A549 (cell line): Measurements from ENCODE around the gene RPTOR. TPM values are rescaled to one million over a fixed set of nuclear protein-coding genes. Genes with fewer than 3 reads are reported as not detected.

Source experiments
- ATAC-seq, 2 experiments: fragments of 200-7000 bp in 1 of 2; fragments of >200 bp in 1 of 2; cut with Nextera tagmentation in 1 of 2; cut with Tn5 transposase in 1 of 2; 3 replicates each; pipeline versions ENCODE4 v1.8.0 to v1.9.1; 2018 to 2020; ENCODE audit warnings: mild to moderate bottlenecking in 1 of 2, moderate library complexity in 1 of 2
- CTCF ChIA-PET: fragments of 300-600 bp; sonication (Branson Sonifier 250); formaldehyde crosslinking; extraction: SDS; loops from one replicate; lab custom pipeline; 2021; ENCODE audit warnings: antibody characterized with exemption, inconsistent platforms; lab: Yijun Ruan, JAX
- POLR2A ChIA-PET: fragments of 350-600 bp; formaldehyde crosslinking; extraction: SDS; loops from one replicate; lab custom pipeline; 2021; ENCODE audit warnings: antibody characterized with exemption, inconsistent platforms; lab: Yijun Ruan, JAX
- DNase-seq, 2 experiments: peaks; one replicate each; pipeline versions ENCODE4 v3.0.0 to v3.0.0-alpha.2; 2011 to 2016; ENCODE audit warnings: low read depth in 1 of 2, low spot score in 1 of 2
- FAIRE-seq: peaks from 2 replicates; lab custom pipeline; 2011; peaks lifted over from hg19 to GRCh38; lab: Jason Lieb, UNC
- H3K27ac ChIP-seq, 2 experiments: fragments of >200 bp; sonication (Bioruptor Twin); formaldehyde crosslinking; 3 replicates each; pipeline ENCODE4 v1.5.1; 2016 to 2017
- H3K4me1 ChIP-seq: fragments of >200 bp; sonication (Bioruptor Twin); formaldehyde crosslinking; 3 replicates; pipeline ENCODE4 v1.6.1; 2016
- H3K4me2 ChIP-seq: fragments of >200 bp; sonication (Bioruptor Twin); formaldehyde crosslinking; 3 replicates; pipeline ENCODE4 v1.6.1; 2016
- H3K4me3 ChIP-seq: fragments of >200 bp; sonication (Bioruptor Twin); formaldehyde crosslinking; 3 replicates; pipeline ENCODE4 v1.5.1; 2016
- H3K9me3 ChIP-seq: fragments of >200 bp; sonication (Bioruptor Twin); formaldehyde crosslinking; 3 replicates; pipeline ENCODE4 v1.6.1; 2016
- BHLHE40 ChIP-seq: IDR thresholded peaks from 2 replicates; pipeline ENCODE4 v1.6.1; 2012; ENCODE audit warnings: low read depth, low read length, inconsistent platforms
- CBX2 ChIP-seq: fragments of 200-600 bp; sonication (generic); IDR thresholded peaks from 2 replicates; pipeline ENCODE4 v1.6.1; 2016; ENCODE audit warnings: low read depth, mild to moderate bottlenecking, borderline replicate concordance
- CHD4 ChIP-seq: fragments of 200-600 bp; sonication (generic); IDR thresholded peaks from 2 replicates; pipeline ENCODE4 v1.6.1; 2016; ENCODE audit warnings: antibody characterized with exemption, mild to moderate bottlenecking, borderline replicate concordance
- EP300 ChIP-seq, 2 experiments: fragments of >200 bp; sonication (Bioruptor Twin); formaldehyde crosslinking; IDR thresholded peaks; 2 replicates in 1 of 2; 3 replicates in 1 of 2; pipeline ENCODE4 v1.6.1; 2016 to 2017
- FOXS1 ChIP-seq: fragments of 250-450 bp; sonication (Bioruptor Pico); IDR thresholded peaks from 2 replicates; pipeline ENCODE4 v1.5.0; 2020; ENCODE audit warnings: mild to moderate bottlenecking, moderate library complexity
- HDAC2 ChIP-seq: fragments of 200-600 bp; sonication (generic); IDR thresholded peaks from 2 replicates; pipeline ENCODE4 v1.6.1; 2016
- HOXA7 ChIP-seq: fragments of 250-450 bp; sonication (Bioruptor Pico); IDR thresholded peaks from 2 replicates; pipeline ENCODE4 v1.5.0; 2020; ENCODE audit warnings: mild to moderate bottlenecking, moderate library complexity
- JUNB ChIP-seq: fragments of >200 bp; sonication (Bioruptor Twin); formaldehyde crosslinking; IDR thresholded peaks from 2 replicates; pipeline ENCODE4 v1.6.1; 2016
- KDM5A ChIP-seq: fragments of 200-600 bp; sonication (generic); IDR thresholded peaks from 2 replicates; pipeline ENCODE4 v1.6.1; 2016; ENCODE audit warnings: antibody characterized with exemption, mild to moderate bottlenecking
- POLR2AphosphoS2 ChIP-seq: conservative IDR thresholded peaks from 2 replicates; pipeline ENCODE4 v1.6.1; 2012; ENCODE audit warnings: low read length, improper control_type of control experiment, inconsistent platforms
- RAD21 ChIP-seq, 2 experiments: fragments of >200 bp in 1 of 2; sonication (Bioruptor Twin) in 1 of 2; formaldehyde crosslinking in 1 of 2; IDR thresholded peaks in 1 of 2; conservative IDR thresholded peaks in 1 of 2; 2 replicates in 1 of 2; 3 replicates in 1 of 2; pipeline ENCODE4 v1.6.1; 2012 to 2018; ENCODE audit warnings: inconsistent platforms in 1 of 2
- RCOR1 ChIP-seq: fragments of 150-350 bp; IDR thresholded peaks from 2 replicates; pipeline ENCODE4 v1.6.1; 2014; ENCODE audit warnings: antibody characterized with exemption, low read length, low read depth
- RFX5 ChIP-seq: fragments of 450-650 bp; IDR thresholded peaks from 2 replicates; pipeline ENCODE4 v1.7.1; 2014; ENCODE audit warnings: antibody characterized with exemption, mild to moderate bottlenecking, moderate library complexity
- RNF2 ChIP-seq: fragments of 200-600 bp; sonication (generic); IDR thresholded peaks from 2 replicates; pipeline ENCODE4 v1.6.1; 2016; ENCODE audit warnings: low read depth, mild to moderate bottlenecking, antibody characterized with exemption, moderate library complexity, borderline replicate concordance
- TFCP2L1 ChIP-seq: fragments of 250-450 bp; sonication (Bioruptor Pico); IDR thresholded peaks from 2 replicates; pipeline ENCODE4 v1.5.0; 2021; ENCODE audit warnings: mild to moderate bottlenecking
- ZSCAN20 ChIP-seq: fragments of 250-450 bp; sonication (Bioruptor Pico); IDR thresholded peaks from 2 replicates; pipeline ENCODE4 v1.8.0; 2022; ENCODE audit warnings: mild to moderate bottlenecking, moderate library complexity
- WGBS: methylation state at CpG from one replicate; pipeline ENCODE4 v1.1.6; 2017; ENCODE audit errors: missing lambda C conversion rate; 5-methylcytosine and 5-hydroxymethylcytosine counted together
- polyA plus RNA-seq, 4 experiments: library from polyadenylated mRNA; depleted of rRNA in 3 of 4; stranded (reverse); fragments of >200 nt; fragmentation: RNase III in 1 of 4; extraction: RNeasy Plus Mini Kit Qiagen cat#74134 plus additional on column Dnase treatment in 1 of 4; gene quantifications; 2 replicates in 3 of 4; 3 replicates in 1 of 4; pipeline ENCODE4 v1.2.3, GENCODE V29; 2011 to 2017
- TF ChIP-seq, protein P1 (sequence below): fragments of 250-450 bp; sonication (Bioruptor Pico); IDR thresholded peaks from 2 replicates; pipeline ENCODE4 v1.5.0; 2021; ENCODE audit warnings: mild to moderate bottlenecking, moderate library complexity, borderline replicate concordance
- TF ChIP-seq, protein P2 (sequence below): fragments of 150-350 bp; IDR thresholded peaks from 2 replicates; pipeline ENCODE4 v1.6.1; 2014; ENCODE audit warnings: low read depth, mild to moderate bottlenecking, low read length
- TF ChIP-seq, protein P3 (sequence below): fragments of >200 bp; sonication (Bioruptor Twin); formaldehyde crosslinking; IDR thresholded peaks from 3 replicates; pipeline ENCODE4 v1.5.1; 2016
- TF ChIP-seq, protein P4 (sequence below): IDR thresholded peaks from 2 replicates; pipeline ENCODE4 v1.6.1; 2012
- TF ChIP-seq, protein P5 (sequence below): IDR thresholded peaks from 2 replicates; pipeline ENCODE4 v1.6.1; 2012

Gene RPTOR
- polyA plus RNA-seq, 2 of the 4 experiments (the other 2 are of a cell fraction) = 10.8 to 27.1 TPM

DNA sequence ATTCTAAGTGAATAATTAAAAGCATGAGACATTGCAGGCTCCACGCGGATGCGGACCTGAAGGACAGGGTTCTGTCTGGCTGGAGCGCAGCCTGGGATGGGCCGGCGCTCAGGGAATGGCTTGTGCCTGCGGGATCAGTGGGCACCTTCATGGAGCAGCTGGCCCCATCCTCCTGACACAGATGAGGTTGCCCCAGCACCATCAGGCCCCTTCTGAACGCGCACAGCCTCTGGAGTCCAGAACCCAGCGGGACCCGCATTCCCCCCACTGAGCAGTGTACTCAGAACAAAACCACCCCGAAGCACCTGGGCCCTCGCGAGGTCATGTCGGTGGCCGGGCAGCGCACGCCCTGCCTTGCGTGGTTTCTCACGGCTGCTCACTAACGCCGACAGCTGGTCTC lies 376.5 kb downstream of the RPTOR start:
- Histone ChIP-seq H3K4me3 (no peak overlapping the region), H3K4me1 (no peaks in the 10 kb centered on the region), H3K27ac (no peak overlapping the region), H3K9me3 (no peaks in the 10 kb centered on the region), H3K4me2 (no peak overlapping the region)
- no peak for ATAC-seq
- WGBS = 95% methylated on average over 22 of the region's 22 CpGs
- ChIA-PET POLR2A (no interaction called here), CTCF (interaction anchor here (1.3 kb wide), 1 partner anchor 346 kb away, joined by 3 read pairs; no protein-coding TSS in a partner anchor)
- no peak for FAIRE-seq
- TF ChIP-seq BHLHE40 = no peak
- no peak for TF ChIP-seq ZSCAN20 (CRISPR knock-in tag)
- no peak for TF ChIP-seq CHD4
- TF ChIP-seq, protein P1, sequence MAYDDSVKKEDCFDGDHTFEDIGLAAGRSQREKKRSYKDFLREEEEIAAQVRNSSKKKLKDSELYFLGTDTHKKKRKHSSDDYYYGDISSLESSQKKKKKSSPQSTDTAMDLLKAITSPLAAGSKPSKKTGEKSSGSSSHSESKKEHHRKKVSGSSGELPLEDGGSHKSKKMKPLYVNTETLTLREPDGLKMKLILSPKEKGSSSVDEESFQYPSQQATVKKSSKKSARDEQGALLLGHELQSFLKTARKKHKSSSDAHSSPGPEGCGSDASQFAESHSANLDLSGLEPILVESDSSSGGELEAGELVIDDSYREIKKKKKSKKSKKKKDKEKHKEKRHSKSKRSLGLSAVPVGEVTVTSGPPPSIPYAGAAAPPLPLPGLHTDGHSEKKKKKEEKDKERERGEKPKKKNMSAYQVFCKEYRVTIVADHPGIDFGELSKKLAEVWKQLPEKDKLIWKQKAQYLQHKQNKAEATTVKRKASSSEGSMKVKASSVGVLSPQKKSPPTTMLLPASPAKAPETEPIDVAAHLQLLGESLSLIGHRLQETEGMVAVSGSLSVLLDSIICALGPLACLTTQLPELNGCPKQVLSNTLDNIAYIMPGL (CRISPR knock-in tag) = no peak
- no peak for TF ChIP-seq RAD21 (conservative IDR thresholded peaks at IDR 0.05 in 1 of 2, IDR thresholded peaks at IDR 0.05 in 1 of 2)
- TF ChIP-seq POLR2AphosphoS2 = no peak
- DNase-seq = no peak

DNA sequence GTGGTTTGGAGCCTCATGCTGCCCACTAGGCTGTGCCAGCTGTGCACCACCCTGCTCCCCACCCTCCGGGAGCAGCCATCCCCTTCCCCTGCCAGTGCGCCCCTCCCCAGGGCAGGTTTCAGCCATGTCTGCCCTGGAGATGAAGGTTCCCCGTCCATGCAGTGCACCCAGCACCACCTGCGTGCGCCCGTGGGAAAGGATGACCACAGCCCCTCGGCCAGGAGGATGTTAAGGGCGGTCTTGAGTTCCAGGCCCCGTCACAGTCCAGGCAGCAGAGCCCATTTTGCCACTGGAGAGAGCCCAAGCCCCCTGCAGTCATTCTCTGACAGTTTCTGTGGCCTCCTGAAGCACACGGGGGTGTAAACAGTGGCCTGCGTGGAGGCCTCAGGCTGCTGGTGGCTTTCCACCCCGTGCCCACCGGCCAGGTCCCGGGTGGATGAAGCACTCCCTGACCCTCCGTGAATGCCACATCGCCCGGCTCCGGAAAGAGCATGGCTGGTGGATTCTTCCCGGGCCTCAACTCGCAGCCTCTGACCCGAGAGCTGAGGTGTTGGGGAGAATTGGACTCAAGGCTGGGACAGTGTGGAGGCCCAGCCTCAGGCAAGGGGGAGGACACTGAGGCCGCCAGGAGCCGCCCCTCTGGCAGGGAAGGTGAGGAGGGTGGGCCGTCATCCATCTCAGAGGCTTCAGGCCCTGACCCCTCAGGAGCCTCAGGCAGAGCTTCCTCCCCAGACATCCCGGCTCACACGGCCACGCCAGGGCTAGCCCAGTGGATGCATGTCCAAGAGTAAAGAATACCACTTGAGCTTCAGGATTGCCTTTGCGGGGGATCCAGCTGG lies 377.3 kb downstream of the RPTOR start:
- no peaks in the 10 kb centered on the region for H3K9me3 ChIP-seq
- WGBS = 94% methylated on average over 25 of the region's 28 CpGs
- TF ChIP-seq RFX5 (no peak), JUNB (no peak), FOXS1 (no peak), RNF2 (no peak), EP300 (IDR thresholded peaks at IDR 0.05) (no peak), CBX2 (no peak), HDAC2 (no peak), KDM5A (no peak), RCOR1 (no peak), HOXA7 (CRISPR knock-in tag) (no peak), TFCP2L1 (CRISPR knock-in tag) (no peak)
- TF ChIP-seq, protein P1 (CRISPR knock-in tag) = no peak
- TF ChIP-seq, protein P2, sequence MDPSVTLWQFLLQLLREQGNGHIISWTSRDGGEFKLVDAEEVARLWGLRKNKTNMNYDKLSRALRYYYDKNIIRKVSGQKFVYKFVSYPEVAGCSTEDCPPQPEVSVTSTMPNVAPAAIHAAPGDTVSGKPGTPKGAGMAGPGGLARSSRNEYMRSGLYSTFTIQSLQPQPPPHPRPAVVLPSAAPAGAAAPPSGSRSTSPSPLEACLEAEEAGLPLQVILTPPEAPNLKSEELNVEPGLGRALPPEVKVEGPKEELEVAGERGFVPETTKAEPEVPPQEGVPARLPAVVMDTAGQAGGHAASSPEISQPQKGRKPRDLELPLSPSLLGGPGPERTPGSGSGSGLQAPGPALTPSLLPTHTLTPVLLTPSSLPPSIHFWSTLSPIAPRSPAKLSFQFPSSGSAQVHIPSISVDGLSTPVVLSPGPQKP = no peak
- TF ChIP-seq, protein P3, sequence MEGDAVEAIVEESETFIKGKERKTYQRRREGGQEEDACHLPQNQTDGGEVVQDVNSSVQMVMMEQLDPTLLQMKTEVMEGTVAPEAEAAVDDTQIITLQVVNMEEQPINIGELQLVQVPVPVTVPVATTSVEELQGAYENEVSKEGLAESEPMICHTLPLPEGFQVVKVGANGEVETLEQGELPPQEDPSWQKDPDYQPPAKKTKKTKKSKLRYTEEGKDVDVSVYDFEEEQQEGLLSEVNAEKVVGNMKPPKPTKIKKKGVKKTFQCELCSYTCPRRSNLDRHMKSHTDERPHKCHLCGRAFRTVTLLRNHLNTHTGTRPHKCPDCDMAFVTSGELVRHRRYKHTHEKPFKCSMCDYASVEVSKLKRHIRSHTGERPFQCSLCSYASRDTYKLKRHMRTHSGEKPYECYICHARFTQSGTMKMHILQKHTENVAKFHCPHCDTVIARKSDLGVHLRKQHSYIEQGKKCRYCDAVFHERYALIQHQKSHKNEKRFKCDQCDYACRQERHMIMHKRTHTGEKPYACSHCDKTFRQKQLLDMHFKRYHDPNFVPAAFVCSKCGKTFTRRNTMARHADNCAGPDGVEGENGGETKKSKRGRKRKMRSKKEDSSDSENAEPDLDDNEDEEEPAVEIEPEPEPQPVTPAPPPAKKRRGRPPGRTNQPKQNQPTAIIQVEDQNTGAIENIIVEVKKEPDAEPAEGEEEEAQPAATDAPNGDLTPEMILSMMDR = no peak
- TF ChIP-seq, protein P4, sequence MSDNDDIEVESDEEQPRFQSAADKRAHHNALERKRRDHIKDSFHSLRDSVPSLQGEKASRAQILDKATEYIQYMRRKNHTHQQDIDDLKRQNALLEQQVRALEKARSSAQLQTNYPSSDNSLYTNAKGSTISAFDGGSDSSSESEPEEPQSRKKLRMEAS = no peak
- TF ChIP-seq, protein P5, sequence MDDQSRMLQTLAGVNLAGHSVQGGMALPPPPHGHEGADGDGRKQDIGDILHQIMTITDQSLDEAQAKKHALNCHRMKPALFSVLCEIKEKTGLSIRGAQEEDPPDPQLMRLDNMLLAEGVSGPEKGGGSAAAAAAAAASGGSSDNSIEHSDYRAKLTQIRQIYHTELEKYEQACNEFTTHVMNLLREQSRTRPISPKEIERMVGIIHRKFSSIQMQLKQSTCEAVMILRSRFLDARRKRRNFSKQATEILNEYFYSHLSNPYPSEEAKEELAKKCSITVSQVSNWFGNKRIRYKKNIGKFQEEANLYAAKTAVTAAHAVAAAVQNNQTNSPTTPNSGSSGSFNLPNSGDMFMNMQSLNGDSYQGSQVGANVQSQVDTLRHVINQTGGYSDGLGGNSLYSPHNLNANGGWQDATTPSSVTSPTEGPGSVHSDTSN = no peak
- TF ChIP-seq, all 56 proteins: peak for 0
- H3K4me1 ChIP-seq = no peaks in the 10 kb centered on the region
- ChIA-PET POLR2A (no interaction called here), CTCF (interaction anchor here (0.7 to 2.3 kb wide), 6 partner anchors 9 to 347 kb away, joined by 3 to 9 read pairs (median 4); no protein-coding TSS in a partner anchor)
- ATAC-seq (no peak), DNase-seq (no peak), FAIRE-seq (no peak)
- no peak overlapping the region for H3K4me3 ChIP-seq
- H3K4me2 ChIP-seq = no peak overlapping the region
- no peak overlapping the region for H3K27ac ChIP-seq
